BJ (cell line): ENCODE results near the gene IP6K2. TPM values are rescaled to one million over a fixed set of nuclear protein-coding genes. Genes with fewer than 3 reads are reported as not detected.

Experiments
- CTCF ChIA-PET: fragments of 350-600 bp; formaldehyde crosslinking; extraction: SDS; loops from one replicate; lab custom pipeline; 2021; ENCODE audit warnings: antibody characterized with exemption, inconsistent platforms; lab: Yijun Ruan, JAX
- POLR2A ChIA-PET: fragments of 300-600 bp; sonication (Branson Sonifier 250); formaldehyde crosslinking; extraction: SDS; loops from one replicate; lab custom pipeline; 2021; ENCODE audit warnings: antibody characterized with exemption; lab: Charles Lee
- DNase-seq: peaks from one replicate; pipeline ENCODE4 v3.0.0-alpha.2; 2011; ENCODE audit warnings: low read depth
- H3K27me3 ChIP-seq: 2 replicates; pipeline ENCODE4 v1.6.0; 2011; ENCODE audit warnings: low read length; ENCODE audit not compliant: control insufficient read depth, insufficient read depth
- H3K36me3 ChIP-seq: 2 replicates; pipeline ENCODE4 v1.5.1; 2011; ENCODE audit warnings: low read length; ENCODE audit not compliant: control insufficient read depth, insufficient read depth
- H3K4me3 ChIP-seq: 2 replicates; pipeline ENCODE4 v1.5.1; 2011; ENCODE audit warnings: low read depth, mild to moderate bottlenecking, control low read depth, low read length
- CTCF ChIP-seq: IDR thresholded peaks from 2 replicates; pipeline ENCODE4 v1.5.1; 2011; ENCODE audit warnings: low read depth, mild to moderate bottlenecking, control low read depth, inconsistent platforms, low read length, moderate library complexity; ENCODE audit not compliant: insufficient read depth
- polyA plus RNA-seq: library from polyadenylated mRNA; depleted of rRNA; stranded (reverse); fragments of >200 nt; gene quantifications from 2 replicates; pipeline ENCODE4 v1.2.3, GENCODE V29; 2011

The IP6K2 gene
- polyA plus RNA-seq, 1 experiment: 89.9 TPM

DNA sequence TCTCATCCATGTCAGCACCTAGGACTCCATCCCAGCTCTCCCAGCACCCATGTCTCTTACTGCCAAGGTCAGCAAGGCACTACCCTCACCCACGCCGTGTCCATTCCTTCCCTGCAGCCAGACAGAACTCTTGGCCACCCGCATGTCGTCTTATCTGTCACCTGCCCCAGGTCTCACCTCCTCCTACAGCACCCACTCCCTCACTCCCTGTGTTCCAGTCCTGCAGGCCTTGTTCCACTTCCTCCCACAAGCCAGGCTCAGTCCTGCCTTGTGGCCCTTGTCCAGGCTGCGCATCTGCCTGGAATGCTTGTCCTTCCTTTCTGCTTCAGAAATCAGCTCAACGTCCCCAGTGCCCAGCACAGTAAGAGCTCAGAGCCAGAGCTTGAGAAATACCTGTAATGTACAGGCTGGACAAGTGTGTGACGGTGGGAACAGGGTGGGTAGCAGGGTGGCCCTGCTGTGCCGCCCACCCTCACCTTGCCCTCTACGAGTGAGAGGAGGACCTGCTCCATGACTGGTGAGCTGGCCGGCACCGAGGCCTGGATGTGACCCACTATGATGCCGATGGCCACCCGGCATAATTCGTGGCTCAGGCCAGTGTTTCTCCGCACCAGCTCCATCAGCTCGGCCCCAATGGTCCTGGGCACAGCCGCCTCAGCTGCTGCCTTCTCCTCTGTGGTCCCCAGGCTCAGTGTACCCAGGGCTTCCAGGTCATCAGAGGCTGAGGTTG, 36.0 kb downstream of the IP6K2 start:
- no peak overlapping the region for H3K4me3 ChIP-seq
- no peak for TF ChIP-seq CTCF
- POLR2A ChIA-PET: no interaction called here
- peaks cover 40% of the 10 kb centered on the region for H3K36me3 ChIP-seq
- CTCF ChIA-PET: interaction anchor here (0.9 kb wide), 1 partner anchor 14 kb away, joined by 3 read pairs; no protein-coding TSS in a partner anchor
- DNase-seq: no peak
- H3K27me3 ChIP-seq: no peaks in the 10 kb centered on the region

DNA sequence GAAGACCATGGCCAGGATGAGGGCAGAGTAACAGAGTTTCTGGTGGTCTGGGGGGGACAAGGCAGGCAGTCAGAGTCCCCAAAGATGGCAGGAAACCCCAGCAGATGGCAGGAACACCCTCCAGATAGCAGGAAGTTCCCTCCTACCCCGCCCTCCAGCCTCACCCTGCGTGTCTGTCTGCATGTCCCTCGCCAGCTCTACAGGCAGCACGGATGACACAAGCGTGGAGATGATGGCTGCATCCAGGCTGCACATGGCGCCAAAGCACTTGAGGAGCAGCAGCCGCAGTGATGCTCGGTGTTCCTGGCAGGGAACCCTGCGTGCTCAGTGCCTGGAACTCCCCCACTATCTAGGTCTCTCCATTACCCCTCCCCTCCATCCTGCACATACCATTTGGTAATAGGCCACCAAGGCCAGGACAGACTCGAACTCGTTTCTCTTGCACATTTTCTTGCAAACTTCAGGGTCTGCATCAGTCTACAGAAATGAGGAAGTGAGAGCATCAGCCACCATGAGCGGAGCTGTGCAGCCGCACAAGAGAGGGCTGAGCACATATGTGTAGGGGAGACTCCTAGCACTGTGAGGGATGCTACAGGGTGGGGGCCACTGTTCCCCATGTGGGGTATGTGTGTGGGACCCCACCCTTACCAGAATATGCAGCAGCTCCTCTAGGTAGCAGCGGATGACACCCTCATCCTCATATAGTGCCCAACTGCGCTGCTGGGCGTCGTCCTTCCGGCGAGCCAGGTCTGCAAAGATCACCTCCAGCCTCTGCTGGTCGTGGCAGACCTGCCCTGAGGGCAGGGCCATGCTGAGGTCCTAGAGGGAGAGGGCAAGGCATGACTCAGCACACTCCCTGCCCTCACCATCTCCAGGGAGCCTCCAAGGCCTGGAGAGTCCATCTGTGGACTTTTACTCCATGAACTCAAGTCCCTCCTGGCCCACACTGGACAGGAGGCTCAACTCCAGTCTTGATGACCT, 37.3 kb downstream of the IP6K2 start:
- ChIA-PET POLR2A (no interaction called here), CTCF (interaction anchor here (1.0 to 3.0 kb wide), 2 partner anchors 15 to 70 kb away, joined by 3 to 10 read pairs; partner anchors contain the start of gene UQCRC1)
- Histone ChIP-seq H3K27me3 (no peaks in the 10 kb centered on the region), H3K4me3 (no peak overlapping the region), H3K36me3 (peaks cover 41% of the 10 kb centered on the region)
- no peak for DNase-seq
- no peak for TF ChIP-seq CTCF

DNA sequence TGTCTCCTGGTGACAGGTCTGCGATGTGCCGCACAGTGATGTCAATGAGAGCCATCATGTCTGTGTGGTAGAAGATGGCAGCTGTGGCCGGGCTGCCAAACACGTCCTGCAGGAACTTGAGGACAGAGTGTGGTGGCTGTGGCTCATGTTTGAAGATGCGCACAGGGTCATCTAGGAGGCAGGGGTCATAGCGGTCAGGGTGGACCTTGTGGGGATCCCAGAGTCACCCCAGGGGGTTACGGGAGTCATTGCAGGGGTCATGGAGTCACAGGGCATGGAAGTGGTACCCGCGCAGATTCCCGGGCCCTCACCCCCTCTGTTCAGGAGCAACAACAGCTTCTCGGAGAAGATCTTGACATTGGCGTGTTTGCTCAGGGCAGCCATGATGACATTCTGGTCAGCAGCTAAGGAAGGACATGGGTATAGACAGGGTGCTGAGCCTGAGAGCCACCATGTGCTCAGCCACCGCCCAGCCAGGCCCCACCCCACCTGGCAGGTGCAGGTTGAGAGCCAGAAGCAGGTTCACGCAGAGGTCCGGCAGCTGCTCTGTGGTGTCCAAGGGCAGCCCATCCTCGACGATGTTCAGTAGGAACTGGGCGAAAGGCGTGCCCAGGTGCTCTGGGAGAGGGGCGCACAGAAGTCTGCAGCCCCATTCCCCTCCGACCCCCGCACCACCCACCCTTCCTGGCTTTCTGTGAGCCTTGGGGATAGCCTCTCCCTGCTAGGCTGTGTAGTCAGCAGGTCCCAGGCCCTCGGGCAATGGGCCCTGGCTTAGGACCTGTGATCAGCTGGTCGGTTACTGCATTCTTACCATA, 38.2 kb downstream of the IP6K2 start:
- DNase-seq: no peak
- ChIA-PET POLR2A (no interaction called here), CTCF (interaction anchor here (3.0 kb wide), 1 partner anchor 14 kb away, joined by 10 read pairs; no protein-coding TSS in a partner anchor)
- Histone ChIP-seq H3K4me3 (no peak overlapping the region), H3K27me3 (no peaks in the 10 kb centered on the region), H3K36me3 (peaks cover 46% of the 10 kb centered on the region)
- TF ChIP-seq CTCF: no peak

- TF ChIP-seq CTCF: no peak
- no peak for DNase-seq
Measured at GRCh38 chr3:48678056-48678455, 39.0 kb downstream of the IP6K2 start.

More at GRCh38 chr3:48678056-48678455, 39.0 kb downstream of the IP6K2 start:
- ChIA-PET POLR2A (no interaction called here), CTCF (interaction anchor here (3.0 kb wide), 1 partner anchor 14 kb away, joined by 10 read pairs; no protein-coding TSS in a partner anchor)
- peaks cover 46% of the 10 kb centered on the region for H3K36me3 ChIP-seq
- H3K4me3 ChIP-seq: no peak overlapping the region
- H3K27me3 ChIP-seq: no peaks in the 10 kb centered on the region
